B cell (primary cell): Measurements from ENCODE around the gene SSPN. TPM values are rescaled to one million over a fixed set of nuclear protein-coding genes. Genes with fewer than 3 reads are reported as not detected.

Experiments
- ATAC-seq: fragments of 200-7000 bp; cut with Tn5 transposase; one replicate; pipeline ENCODE4 v1.10.0; 2021; ENCODE audit warnings: low read depth, mild to moderate bottlenecking, moderate number of reproducible peaks, moderate library complexity
- CTCF ChIA-PET: fragments of 350-600 bp; sonication (Branson Sonifier 250); formaldehyde crosslinking; loops from one replicate; lab custom pipeline; 2021; ENCODE audit warnings: antibody characterized with exemption, inconsistent platforms; lab: Charles Lee
- POLR2A ChIA-PET: fragments of 350-600 bp; sonication (Branson Sonifier 250); formaldehyde crosslinking; loops from one replicate; lab custom pipeline; 2021; ENCODE audit warnings: antibody characterized with exemption; lab: Charles Lee
- DNase-seq: peaks from one replicate; pipeline ENCODE4 v3.0.0; 2013
- H2AFZ ChIP-seq: 2 replicates; pipeline ENCODE4 v1.6.1; 2012; ENCODE audit warnings: mild to moderate bottlenecking, low read depth, low read length; ENCODE audit not compliant: insufficient read depth, poor library complexity, severe bottlenecking
- H3K27ac ChIP-seq, 2 donors: 1 replicate in 1 of 2; 2 replicates in 1 of 2; pipeline ENCODE4 v1.5.1; 2012 to 2013; ENCODE audit warnings: low read length in 2 of 2, mild to moderate bottlenecking in 2 of 2, moderate library complexity in 1 of 2
- H3K27me3 ChIP-seq, 4 experiments: fragments of 200-600 bp in 1 of 4; sonication (generic) in 1 of 4; replicated peaks in 1 of 4; 1 replicate in 2 of 4; 2 replicates in 2 of 4; pipeline versions ENCODE4 v1.6.1 to v1.7.0; 2013 to 2016; ENCODE audit warnings: low read length in 3 of 4, mild to moderate bottlenecking in 2 of 4, mixed read lengths in 1 of 4, moderate library complexity in 1 of 4; ENCODE audit not compliant: insufficient read depth in 4 of 4, control insufficient read depth in 3 of 4; ENCODE audit errors: control extremely low read depth in 1 of 4
- H3K36me3 ChIP-seq, 2 experiments: replicated peaks in 1 of 2; 1 replicate in 1 of 2; 2 replicates in 1 of 2; pipeline versions ENCODE4 v1.6.1 to v1.7.1; 2013; ENCODE audit warnings: low read length in 1 of 2; ENCODE audit not compliant: insufficient read depth in 2 of 2, control insufficient read depth in 1 of 2; ENCODE audit errors: control extremely low read depth in 1 of 2, extremely low read depth in 1 of 2
- H3K4me1 ChIP-seq, 2 donors: fragments of 200-600 bp in 1 of 2; sonication (generic) in 1 of 2; 1 replicate in 1 of 2; 2 replicates in 1 of 2; pipeline versions ENCODE4 v1.5.1 to v1.6.1; 2013 to 2017; ENCODE audit warnings: low read length in 2 of 2; ENCODE audit not compliant: control insufficient read depth in 2 of 2, insufficient read depth in 2 of 2
- H3K4me2 ChIP-seq: replicated peaks from 2 replicates; pipeline ENCODE3; 2012; ENCODE audit warnings: mild to moderate bottlenecking, low read depth, low read length; ENCODE audit not compliant: poor library complexity, severe bottlenecking
- H3K4me3 ChIP-seq, 5 experiments: fragments of 200-600 bp in 1 of 5; sonication (generic) in 1 of 5; 1 replicate in 3 of 5; 2 replicates in 2 of 5; pipeline versions ENCODE4 v1.5.1 to v1.7.0; 2011 to 2016; ENCODE audit warnings: low read length in 4 of 5, mild to moderate bottlenecking in 4 of 5, low read depth in 2 of 5, control low read depth in 1 of 5, moderate library complexity in 1 of 5; ENCODE audit not compliant: insufficient read depth in 1 of 5; ENCODE audit errors: control extremely low read depth in 1 of 5, extremely low read depth in 1 of 5
- H3K79me2 ChIP-seq: fragments of 200-600 bp; sonication (generic); one replicate; pipeline ENCODE4 v1.6.0; 2016; ENCODE audit warnings: low read length; ENCODE audit not compliant: control insufficient read depth, insufficient read depth
- H3K9ac ChIP-seq: fragments of 200-600 bp; sonication (generic); 2 replicates; pipeline ENCODE4 v1.6.1; 2017; ENCODE audit warnings: mild to moderate bottlenecking, low read length, moderate library complexity
- H3K9me3 ChIP-seq, 3 donors: one replicate each; pipeline versions ENCODE4 v1.6.1 to v1.7.1; 2013; ENCODE audit warnings: low read length in 2 of 3; ENCODE audit not compliant: control insufficient read depth in 2 of 3, insufficient read depth in 1 of 3; ENCODE audit errors: control extremely low read depth in 1 of 3
- H4K20me1 ChIP-seq: 2 replicates; pipeline ENCODE4 v1.6.0; 2012; ENCODE audit warnings: mild to moderate bottlenecking, low read length; ENCODE audit not compliant: insufficient read depth, control insufficient read depth, poor library complexity, severe bottlenecking
- H3K27ac Mint-ChIP-seq: one replicate; pipeline ENCODE4 v1.8.0; 2021; ENCODE audit warnings: mixed read lengths
- H3K27me3 Mint-ChIP-seq: one replicate; pipeline ENCODE4 v1.8.0; 2021; ENCODE audit warnings: mixed read lengths
- H3K4me1 Mint-ChIP-seq: one replicate; pipeline ENCODE4 v1.8.0; 2021; ENCODE audit warnings: mixed read lengths
- H3K4me3 Mint-ChIP-seq: one replicate; pipeline ENCODE4 v1.8.0; 2021; ENCODE audit warnings: mixed read lengths
- H3K9me3 Mint-ChIP-seq: one replicate; pipeline ENCODE4 v1.8.0; 2022; ENCODE audit warnings: mixed read lengths; ENCODE audit not compliant: insufficient read depth
- CTCF ChIP-seq: fragments of 200-600 bp; IDR thresholded peaks from one replicate; pipeline ENCODE4 v1.8.0; 2022; ENCODE audit warnings: antibody characterized with exemption, mild to moderate bottlenecking
- EZH2 ChIP-seq: IDR thresholded peaks from 2 replicates; pipeline ENCODE4 v1.6.1; 2012; ENCODE audit warnings: borderline replicate concordance, low read depth, mild to moderate bottlenecking, moderate library complexity, low read length; ENCODE audit not compliant: insufficient read depth, poor library complexity, severe bottlenecking
- WGBS: methylation state at CpG from one replicate; pipeline ENCODE4 v1.1.5; 2013; ENCODE audit warnings: missing lambda C conversion rate; ENCODE audit not compliant: insufficient coverage; 5-methylcytosine and 5-hydroxymethylcytosine counted together
- intact Hi-C: fragments of 100-400 bp; cut with micrococcal nuclease; formaldehyde crosslinking; loops from one replicate; pipeline ENCODE4 v1.10.0; 2022
- polyA plus RNA-seq: library from polyadenylated mRNA; depleted of rRNA; stranded (reverse); fragments of >200 nt; gene quantifications from 2 replicates; pipeline ENCODE4 v1.2.3, GENCODE V29; 2012
- total RNA-seq, 2 donors: library from RNA; stranded (reverse); fragments of 120-200 nt in 1 of 2; gene quantifications; 1 replicate in 1 of 2; 2 replicates in 1 of 2; pipeline versions ENCODE4 v1.2.3 to v1.2.4, GENCODE V29; 2013 to 2022

Gene SSPN
- total and polyA plus RNA-seq, 2 donors (not counting 1 experiment from before 2014, with no cell fraction given), result 18.3 to 19.6 TPM

- POLR2A ChIA-PET, result interaction anchor here (1.4 to 2.3 kb wide), 3 partner anchors 65 to 153 kb away, joined by 5 to 7 read pairs (median 5); no protein-coding TSS in a partner anchor
- H3K27ac Mint-ChIP-seq, result no peak overlapping the region
- Histone ChIP-seq H2AFZ (no peak overlapping the region), H3K36me3 (no peaks in the 10 kb centered on the region), H3K9ac (no peak overlapping the region), H3K4me3 (no peak overlapping the region), H3K27me3 (no peaks in the 10 kb centered on the region), H3K79me2 (no peaks in the 10 kb centered on the region), H3K4me2 (no peak overlapping the region), H3K27ac (no peak overlapping the region), H3K4me1 (peaks cover 16 to 28% of the 10 kb centered on the region in 2 donors), H3K9me3 (no peaks in the 10 kb centered on the region), H4K20me1 (no peaks in the 10 kb centered on the region)
- no peak for TF ChIP-seq EZH2
- no peak for TF ChIP-seq CTCF
- CTCF ChIA-PET, result interaction anchor here (1.0 to 2.1 kb wide), 3 partner anchors 8 to 179 kb away, joined by 4 to 12 read pairs (median 7); no protein-coding TSS in a partner anchor
- no peak overlapping the region for H3K4me3 Mint-ChIP-seq
- no peaks in the 10 kb centered on the region for H3K9me3 Mint-ChIP-seq
- no peak for ATAC-seq
- peaks cover 43% of the 10 kb centered on the region for H3K4me1 Mint-ChIP-seq
- 100% methylated on average over 7 of the region's 11 CpGs for WGBS
- H3K27me3 Mint-ChIP-seq, result no peaks in the 10 kb centered on the region
- intact Hi-C loops, result loop anchor here (2.0 kb wide), 2 partner anchors 153 to 195 kb away; no protein-coding TSS in a partner anchor
- no peak for DNase-seq
Observed at GRCh38 chr12:26275313-26276131, 80.1 kb downstream of the SSPN start.

GRCh38 chr12:26276709-26277108 is 81.3 kb downstream of the SSPN start:
- WGBS, result no CpG with 5 or more reads among the region's 2 CpGs
- peaks cover 16 to 28% of the 10 kb centered on the region in 2 donors for H3K4me1 ChIP-seq
- H2AFZ ChIP-seq, result no peak overlapping the region
- no peak overlapping the region for H3K4me3 ChIP-seq
- POLR2A ChIA-PET, result no interaction called here
- no peaks in the 10 kb centered on the region for H3K27me3 ChIP-seq
- DNase-seq (no peak), ATAC-seq (no peak)
- no peaks in the 10 kb centered on the region for H3K79me2 ChIP-seq
- Mint-ChIP-seq H3K4me3 (no peak overlapping the region), H3K27me3 (no peaks in the 10 kb centered on the region), H3K27ac (no peak overlapping the region), H3K9me3 (no peaks in the 10 kb centered on the region), H3K4me1 (peaks cover 38% of the 10 kb centered on the region)
- no peak overlapping the region for H3K27ac ChIP-seq
- no peaks in the 10 kb centered on the region for H3K9me3 ChIP-seq
- no peak overlapping the region for H3K4me2 ChIP-seq
- intact Hi-C loops, result no loop called here
- no peaks in the 10 kb centered on the region for H3K36me3 ChIP-seq
- TF ChIP-seq EZH2, result no peak
- no peak for TF ChIP-seq CTCF
- H3K9ac ChIP-seq, result no peak overlapping the region
- no peaks in the 10 kb centered on the region for H4K20me1 ChIP-seq
- CTCF ChIA-PET, result interaction anchor here (1.4 kb wide), 1 partner anchor 153 kb away, joined by 3 read pairs; no protein-coding TSS in a partner anchor
